ENCODE measurements around the gene CDH13.

DNA sequence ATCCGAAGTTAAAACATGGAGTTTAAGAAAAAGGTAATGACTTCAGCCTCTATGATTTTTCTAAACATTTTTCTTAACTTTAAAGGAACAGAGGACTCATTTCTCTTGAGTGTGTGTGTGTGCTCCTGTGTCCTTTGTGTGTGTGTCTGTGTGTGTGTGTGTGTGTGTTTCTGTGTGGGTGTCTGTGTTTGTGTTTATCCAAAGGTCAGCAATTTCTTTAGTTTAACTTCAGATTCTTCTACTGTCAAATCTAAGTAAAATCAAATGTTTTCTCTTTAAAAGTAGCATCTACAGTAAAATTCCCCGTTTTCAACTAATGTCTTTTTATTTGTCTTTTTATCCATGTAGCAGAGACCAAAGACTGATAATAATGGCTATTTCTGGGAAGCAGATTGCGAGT, 1212.8 kb downstream of the CDH13 start:
- TF ChIP-seq, protein P1, sequence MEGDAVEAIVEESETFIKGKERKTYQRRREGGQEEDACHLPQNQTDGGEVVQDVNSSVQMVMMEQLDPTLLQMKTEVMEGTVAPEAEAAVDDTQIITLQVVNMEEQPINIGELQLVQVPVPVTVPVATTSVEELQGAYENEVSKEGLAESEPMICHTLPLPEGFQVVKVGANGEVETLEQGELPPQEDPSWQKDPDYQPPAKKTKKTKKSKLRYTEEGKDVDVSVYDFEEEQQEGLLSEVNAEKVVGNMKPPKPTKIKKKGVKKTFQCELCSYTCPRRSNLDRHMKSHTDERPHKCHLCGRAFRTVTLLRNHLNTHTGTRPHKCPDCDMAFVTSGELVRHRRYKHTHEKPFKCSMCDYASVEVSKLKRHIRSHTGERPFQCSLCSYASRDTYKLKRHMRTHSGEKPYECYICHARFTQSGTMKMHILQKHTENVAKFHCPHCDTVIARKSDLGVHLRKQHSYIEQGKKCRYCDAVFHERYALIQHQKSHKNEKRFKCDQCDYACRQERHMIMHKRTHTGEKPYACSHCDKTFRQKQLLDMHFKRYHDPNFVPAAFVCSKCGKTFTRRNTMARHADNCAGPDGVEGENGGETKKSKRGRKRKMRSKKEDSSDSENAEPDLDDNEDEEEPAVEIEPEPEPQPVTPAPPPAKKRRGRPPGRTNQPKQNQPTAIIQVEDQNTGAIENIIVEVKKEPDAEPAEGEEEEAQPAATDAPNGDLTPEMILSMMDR (IDR thresholded peaks at IDR 0.05), result no peak
- no peak for TF ChIP-seq POLR2A (IDR thresholded peaks at IDR 0.05)

Data from body of pancreas (tissue), 4 donors.